ENCODE data around the gene DBN1. TPM values are rescaled to one million over a fixed set of nuclear protein-coding genes. Genes with fewer than 3 reads are reported as not detected.

The DBN1 gene
- total RNA-seq, 4 donors from 2014 or later, result 61.4 to 98.8 (median 68.0) TPM

- peaks cover 2 to 13% of the 10 kb centered on the region in 2 donors for H3K36me3 ChIP-seq
- intact Hi-C loops (cut with DNase I), result no loop called here
These were observed 31.2 kb downstream of the DBN1 start for GRCh38 chr5:177442066-177442826.

GRCh38 chr5:177440990-177441780 lies 32.2 kb downstream of the DBN1 start:
- Histone ChIP-seq H3K4me3 (replicated peaks in 1 of 3) (no peak overlapping the region), H3K36me3 (peaks cover 9 to 16% of the 10 kb centered on the region in 2 donors), H3K27me3 (no peaks in the 10 kb centered on the region), H3K4me1 (peaks cover 3 to 5% of the 10 kb centered on the region in 2 donors), H3K27ac (no peak overlapping the region), H3K9me3 (no peaks in the 10 kb centered on the region)
- no peak for DNase-seq
- intact Hi-C loops (cut with DNase I), result no loop called here
- TF ChIP-seq CTCF (IDR thresholded peaks at IDR 0.05) (no peak), POLR2A (IDR thresholded peaks at IDR 0.05) (no peak)
- 91 to 95% methylated on average over 19 to 24 of the region's 26 CpGs for WGBS, 2 donors

More at GRCh38 chr5:177442066-177442826, 31.2 kb downstream of the DBN1 start:
- H3K27me3 ChIP-seq, result no peaks in the 10 kb centered on the region
- no peak overlapping the region for H3K27ac ChIP-seq
- no peaks in the 10 kb centered on the region for H3K9me3 ChIP-seq
- 89 to 93% methylated on average over 17 to 18 of the region's 20 CpGs for WGBS, 2 donors
- H3K4me3 ChIP-seq (replicated peaks in 1 of 3), result no peak overlapping the region
- peaks cover 9 to 14% of the 10 kb centered on the region in 2 donors for H3K4me1 ChIP-seq
- DNase-seq, result no peak
- TF ChIP-seq POLR2A (IDR thresholded peaks at IDR 0.05) (no peak), CTCF (IDR thresholded peaks at IDR 0.05) (no peak)

- no peaks in the 10 kb centered on the region for H3K27me3 ChIP-seq
- intact Hi-C loops (cut with DNase I), result no loop called here
- WGBS, 2 donors, result 87 to 93% methylated on average over 19 to 23 of the region's 24 CpGs
- no peaks in the 10 kb centered on the region for H3K4me1 ChIP-seq
- H3K27ac ChIP-seq, result no peak overlapping the region
- H3K9me3 ChIP-seq, result no peaks in the 10 kb centered on the region
- peaks cover 17 to 22% of the 10 kb centered on the region in 2 donors for H3K36me3 ChIP-seq
- TF ChIP-seq CTCF (IDR thresholded peaks at IDR 0.05), result no peak
- TF ChIP-seq POLR2A (IDR thresholded peaks at IDR 0.05), result no peak
- no peak for DNase-seq
- no peak overlapping the region for H3K4me3 ChIP-seq (replicated peaks in 1 of 3)
These were observed 33.0 kb downstream of the DBN1 start for GRCh38 chr5:177440211-177440989.

- WGBS, 2 donors, result 98% methylated on average over 4 of the region's 4 CpGs
- DNase-seq, result no peak
- no peaks in the 10 kb centered on the region for H3K4me1 ChIP-seq
- no peak overlapping the region for H3K4me3 ChIP-seq (replicated peaks in 1 of 3)
- no peaks in the 10 kb centered on the region for H3K9me3 ChIP-seq
- intact Hi-C loops (cut with DNase I), result no loop called here
- H3K27ac ChIP-seq, result no peak overlapping the region
- peaks cover 24 to 30% of the 10 kb centered on the region in 2 donors for H3K36me3 ChIP-seq
- no peaks in the 10 kb centered on the region for H3K27me3 ChIP-seq
- no peak for TF ChIP-seq CTCF (IDR thresholded peaks at IDR 0.05)
- TF ChIP-seq POLR2A (IDR thresholded peaks at IDR 0.05), result no peak
These were observed 33.8 kb downstream of the DBN1 start for GRCh38 chr5:177439518-177440053.
